ENCODE data around the gene KHDRBS2.

KHDRBS2 gene

GRCh38 chr6:62175195-62175594, 110.8 kb downstream of the KHDRBS2 start:
- no peak for DNase-seq (ENCODE audit: low read depth in 2 of 2)

DNA sequence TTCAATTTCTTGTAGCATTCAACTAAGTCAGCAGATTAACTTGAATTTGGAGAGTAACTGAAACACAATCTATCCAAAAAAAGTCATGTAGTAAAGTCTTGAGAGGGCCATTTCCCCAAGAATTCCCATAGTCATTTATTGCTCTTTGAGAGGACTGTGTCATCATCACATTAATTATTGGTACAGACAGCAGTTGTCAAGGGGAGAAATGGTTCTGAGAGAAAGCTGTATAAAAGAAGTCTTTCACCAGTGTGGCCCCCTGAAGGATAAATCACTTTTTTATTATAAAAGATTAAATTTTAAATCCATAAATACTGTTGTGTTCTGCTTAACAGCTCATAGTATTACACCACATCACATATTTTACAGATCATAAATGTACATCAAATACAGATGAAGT, 111.5 kb downstream of the KHDRBS2 start:
- DNase-seq (ENCODE audit: low read depth in 2 of 2) = no peak

DNA sequence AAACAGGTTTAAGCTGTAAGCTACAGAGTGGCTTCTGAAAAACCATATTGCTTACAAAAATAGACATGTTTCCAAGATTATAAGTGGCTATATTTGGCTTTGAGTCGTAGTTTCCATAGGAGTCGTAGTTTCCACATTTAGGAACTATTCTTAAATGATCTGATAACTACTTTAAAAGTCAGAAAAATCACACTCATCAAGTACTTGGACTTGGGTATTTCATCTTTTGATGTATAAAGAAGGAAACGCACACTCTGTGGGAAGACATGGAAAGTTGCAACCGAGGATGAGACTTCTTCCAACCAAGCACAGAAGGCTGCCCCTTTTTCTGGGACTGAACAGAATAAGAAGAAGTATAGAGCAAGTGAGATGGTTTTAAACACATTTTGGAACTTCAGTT, 118.3 kb downstream of the KHDRBS2 start:
- DNase-seq (ENCODE audit: low read depth in 2 of 2) = no peak

- no peak for DNase-seq (ENCODE audit: low read depth in 2 of 2)
Measured at GRCh38 chr6:62162858-62163257, 123.2 kb downstream of the KHDRBS2 start.

DNA sequence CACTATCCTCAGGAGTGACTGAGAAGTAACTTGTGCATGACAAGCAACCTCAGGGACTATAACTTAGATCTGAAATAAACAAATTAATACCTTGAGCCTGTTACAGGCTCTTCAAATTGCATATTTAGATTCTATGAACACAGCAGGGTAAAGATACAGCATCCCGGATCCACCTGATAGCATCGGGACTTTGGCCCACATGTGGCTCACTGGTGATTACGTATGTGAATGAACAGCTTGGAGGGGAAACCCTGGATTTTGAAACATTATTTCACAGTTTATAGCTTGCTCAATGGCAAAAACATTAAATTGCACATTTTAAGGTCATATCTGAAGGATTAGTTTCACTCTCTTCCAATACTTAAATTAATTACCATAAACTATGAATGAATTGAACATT, 133.2 kb downstream of the KHDRBS2 start:
- DNase-seq (ENCODE audit: low read depth in 2 of 2) = no peak

GRCh38 chr6:62150048-62150663, 135.9 kb downstream of the KHDRBS2 start:
- no peak for DNase-seq (ENCODE audit: low read depth in 2 of 2)

GRCh38 chr6:62146954-62147853, 138.8 kb downstream of the KHDRBS2 start:
- no peak for DNase-seq (ENCODE audit: low read depth in 2 of 2)

DNA sequence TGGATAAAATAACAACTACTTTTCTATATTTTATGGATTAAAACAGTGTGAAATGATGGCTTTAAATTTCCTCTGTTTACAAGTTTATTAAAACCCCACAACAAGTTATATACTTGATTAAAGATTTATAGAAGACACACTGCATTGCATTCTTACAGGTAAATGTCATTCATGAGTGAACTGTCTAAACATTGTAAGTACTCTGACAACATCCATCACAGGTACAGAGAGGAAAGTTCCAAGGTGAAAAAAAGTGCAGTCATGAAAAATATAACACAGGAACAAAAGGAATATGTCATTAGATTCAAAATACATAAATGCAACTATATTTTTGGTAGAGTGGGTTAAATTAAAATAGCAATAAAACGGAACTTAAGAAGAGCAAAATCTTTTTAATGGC, 156.9 kb downstream of the KHDRBS2 start:
- no peak for DNase-seq (ENCODE audit: low read depth in 2 of 2)

DNA sequence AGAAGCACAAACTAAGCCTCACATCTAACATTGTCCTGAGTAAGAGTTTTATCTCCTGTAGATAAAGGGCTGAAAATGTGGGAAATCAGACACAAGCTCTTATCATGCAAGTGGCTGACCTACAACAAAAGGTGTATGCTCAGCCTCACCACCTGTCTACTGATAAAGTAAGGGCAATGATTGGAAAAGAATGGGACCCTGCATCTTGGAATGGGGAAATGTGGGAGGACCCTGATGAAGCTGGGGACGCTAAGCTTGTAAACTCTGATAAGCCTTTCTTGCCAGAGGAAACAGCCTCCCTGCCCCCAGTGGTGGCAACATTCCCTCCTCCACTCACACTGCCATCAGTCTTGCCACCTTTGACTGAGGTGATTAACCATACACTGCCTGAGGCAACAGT, 166.6 kb downstream of the KHDRBS2 start:
- no peak for DNase-seq (ENCODE audit: low read depth in 2 of 2)

DNA sequence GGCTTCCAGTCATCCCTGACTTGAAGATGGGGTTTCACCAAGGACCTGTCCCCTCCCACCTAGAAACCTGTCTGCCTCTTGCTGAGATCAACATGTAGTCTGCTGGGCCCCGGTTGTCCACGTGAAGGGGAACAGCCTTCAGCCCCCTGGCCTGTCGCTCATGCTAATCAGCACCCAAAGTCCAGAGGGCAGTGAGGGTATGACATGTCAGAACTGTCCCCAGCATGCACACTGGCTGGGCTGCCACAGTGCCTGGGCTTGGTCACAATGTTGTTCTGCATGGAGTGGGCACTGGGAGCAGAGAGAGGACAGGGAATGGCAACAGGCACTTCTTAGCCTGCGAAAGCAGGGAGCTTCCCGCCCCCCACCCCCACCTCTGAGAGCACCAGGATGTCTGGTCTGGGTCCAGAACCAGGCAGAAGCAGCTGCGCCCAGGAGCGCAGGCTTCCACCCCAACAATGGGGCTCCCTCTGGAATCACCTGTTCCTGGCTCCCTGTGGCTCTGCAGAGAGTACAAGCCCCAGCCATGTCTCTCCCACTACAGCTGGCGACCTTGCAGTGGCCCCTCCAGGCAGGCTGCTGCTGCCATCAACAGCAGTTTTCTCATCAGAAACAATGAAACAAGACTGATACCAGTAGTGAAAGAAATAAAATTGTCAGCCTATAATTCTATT, 182.7 kb downstream of the KHDRBS2 start:
- DNase-seq (ENCODE audit: low read depth in 2 of 2) = no peak

GRCh38 chr6:62102387-62102786, 183.6 kb downstream of the KHDRBS2 start:
- no peak for DNase-seq (ENCODE audit: low read depth in 2 of 2)

- DNase-seq (ENCODE audit: low read depth in 2 of 2) = no peak
Measured at GRCh38 chr6:62090442-62091229, 195.4 kb downstream of the KHDRBS2 start.

DNA sequence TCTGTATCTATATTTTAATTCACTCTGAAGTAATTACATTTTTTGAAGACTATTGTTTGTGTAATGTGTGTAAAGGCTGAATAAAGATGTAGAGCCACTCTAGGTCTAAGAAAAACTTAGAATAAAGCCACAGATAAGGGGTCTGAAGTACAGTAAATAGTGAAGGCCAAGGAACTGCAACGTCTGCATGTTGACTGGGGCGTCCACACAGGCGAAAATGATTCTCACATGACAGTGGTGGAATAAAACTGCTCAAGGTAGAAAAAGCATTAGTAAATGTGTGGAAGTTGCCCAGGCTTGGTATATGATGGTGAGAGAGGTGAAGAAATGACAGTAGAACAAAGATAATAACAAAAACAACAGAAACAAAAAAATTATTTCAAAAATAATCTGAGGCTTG, 196.2 kb downstream of the KHDRBS2 start:
- DNase-seq (ENCODE audit: low read depth in 2 of 2) = no peak

DNA sequence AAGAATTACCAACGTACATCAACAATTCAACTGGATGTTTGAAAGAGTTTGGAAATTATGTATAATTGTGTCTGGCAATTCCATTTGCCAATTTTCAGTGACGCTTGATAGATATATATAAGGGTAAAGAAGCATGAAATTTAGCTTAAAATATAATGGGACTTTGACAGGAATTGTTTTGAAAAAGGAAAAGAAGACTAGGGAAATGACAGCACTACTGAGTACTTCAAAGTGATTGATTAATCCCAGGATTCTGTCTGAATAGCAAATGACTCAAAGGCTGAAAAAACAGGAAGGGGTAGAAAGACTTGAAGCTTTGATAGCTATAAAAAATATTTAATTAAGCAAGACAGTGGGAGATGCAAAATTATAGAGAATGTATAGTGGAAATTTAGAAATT, 200.0 kb downstream of the KHDRBS2 start:
- no peak for DNase-seq (ENCODE audit: low read depth in 2 of 2)

DNA sequence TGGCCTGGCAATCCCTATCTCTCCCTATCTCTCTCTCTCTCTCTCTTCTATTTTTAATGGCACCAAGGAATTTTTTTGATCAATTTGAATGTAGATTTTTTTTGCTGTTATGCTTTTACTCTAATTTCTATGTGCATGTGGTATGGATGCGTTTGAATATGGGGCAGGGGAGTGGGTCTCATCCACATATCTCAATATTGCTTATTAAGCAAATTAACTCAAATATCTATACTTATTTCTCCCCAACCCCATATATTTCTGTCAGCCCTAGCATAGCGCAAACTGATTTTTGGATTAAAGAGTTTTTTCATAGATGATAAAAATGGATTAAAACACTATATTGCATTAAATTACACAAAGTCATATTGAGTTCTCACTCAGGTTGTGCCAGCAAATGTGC, 210.2 kb downstream of the KHDRBS2 start:
- no peak for DNase-seq (ENCODE audit: low read depth in 2 of 2)

DNA sequence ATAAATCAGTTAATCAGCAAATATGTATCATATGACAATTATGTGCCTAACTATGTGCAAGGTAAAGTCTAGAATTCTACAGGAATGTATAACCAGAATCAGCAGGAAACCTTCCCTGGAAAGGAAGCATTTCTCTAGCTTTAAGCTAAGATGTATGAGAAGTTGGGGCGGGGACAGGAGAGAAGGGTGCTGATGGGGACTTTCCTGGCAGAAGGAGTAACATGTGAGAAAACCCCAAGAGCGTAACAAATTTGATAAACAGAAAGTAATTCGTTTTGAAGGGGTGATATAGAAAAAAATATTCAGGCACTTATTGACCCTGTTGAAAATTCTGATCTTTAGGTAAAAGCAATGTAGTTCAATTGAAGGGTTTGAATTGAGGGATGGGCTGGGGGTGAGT, 226.1 kb downstream of the KHDRBS2 start:
- no peak for DNase-seq (ENCODE audit: low read depth in 2 of 2)

DNA sequence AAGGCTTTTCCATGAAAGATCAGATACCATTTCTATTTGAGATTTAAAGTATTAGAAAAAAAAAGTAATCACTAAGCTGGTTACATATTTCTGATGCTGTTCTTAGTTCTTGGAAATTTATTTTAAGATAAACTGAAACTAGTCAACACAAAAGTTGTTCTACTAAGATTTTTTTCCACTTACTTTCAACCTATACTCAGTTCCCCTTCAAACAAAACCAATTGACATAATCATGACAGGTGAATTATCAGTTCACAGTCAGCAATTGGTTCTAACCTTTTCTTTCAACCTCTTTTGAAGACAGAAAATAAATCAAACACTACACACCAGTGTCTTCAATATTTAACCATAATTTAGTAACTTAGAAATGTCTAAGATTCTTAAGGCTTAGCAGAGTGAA, 228.7 kb downstream of the KHDRBS2 start:
- no peak for DNase-seq (ENCODE audit: low read depth in 2 of 2)

GRCh38 chr6:62045502-62045901, 240.5 kb downstream of the KHDRBS2 start:
- no peak for DNase-seq (ENCODE audit: low read depth in 2 of 2)

DNA sequence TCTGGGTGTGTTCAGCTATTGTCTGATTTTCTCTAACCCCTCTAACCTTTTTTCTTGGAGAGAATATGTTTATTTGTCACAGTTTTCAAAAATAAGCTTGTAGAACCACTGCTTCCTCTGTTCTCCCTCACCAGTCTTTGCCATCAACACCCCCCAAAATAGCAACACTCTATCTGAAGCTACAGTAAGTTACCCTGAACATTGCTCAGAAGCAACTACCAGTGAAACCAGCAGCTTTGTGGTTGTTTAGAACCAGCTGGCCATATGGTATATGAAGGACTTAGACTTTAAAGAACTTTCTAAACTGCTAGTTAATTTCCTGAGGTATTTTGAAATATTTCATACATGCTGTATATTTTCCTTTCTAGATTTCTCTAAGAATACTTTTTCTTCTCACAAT, 242.9 kb downstream of the KHDRBS2 start:
- no peak for DNase-seq (ENCODE audit: low read depth in 2 of 2)

GRCh38 chr6:62042429-62042828, 243.6 kb downstream of the KHDRBS2 start:
- DNase-seq (ENCODE audit: low read depth in 2 of 2) = no peak

DNA sequence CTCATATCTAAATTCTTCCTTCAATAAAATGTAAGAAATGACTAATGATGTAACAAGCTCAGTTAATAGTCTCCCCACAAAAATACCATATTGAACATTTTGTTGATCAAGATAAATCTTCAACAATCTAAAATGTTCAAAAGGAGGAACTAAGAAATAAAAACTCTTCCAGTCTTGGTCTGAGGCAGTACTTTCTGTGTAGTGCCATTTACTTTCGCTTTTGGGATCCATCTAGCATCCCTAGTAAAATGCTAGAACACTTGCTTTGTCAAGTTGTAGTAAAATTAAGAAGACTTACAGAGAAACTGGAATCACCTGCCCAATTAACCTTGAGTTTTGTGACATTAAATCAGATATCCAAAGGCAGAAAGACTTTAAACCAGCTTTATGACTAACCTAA, 246.4 kb downstream of the KHDRBS2 start:
- no peak for DNase-seq (ENCODE audit: low read depth in 2 of 2)

DNA sequence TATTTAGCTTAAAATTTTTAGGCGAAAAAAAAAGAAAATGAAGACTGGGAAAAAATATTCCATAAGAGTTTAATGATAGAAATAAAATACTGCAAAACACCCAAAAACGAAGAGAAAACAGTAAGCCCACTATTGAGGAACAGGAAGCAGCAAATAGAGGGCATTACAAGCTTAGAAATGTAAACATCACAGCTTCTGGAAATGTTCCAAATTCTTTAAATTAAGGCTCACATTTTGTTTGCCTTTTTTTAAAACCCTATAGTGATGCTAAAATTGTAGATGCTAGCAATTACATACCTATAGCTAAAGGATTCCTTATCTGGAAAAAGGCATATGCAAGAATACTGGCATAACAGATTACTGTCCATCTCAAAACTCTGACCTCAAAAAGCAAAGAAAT, 248.6 kb downstream of the KHDRBS2 start:
- no peak for DNase-seq (ENCODE audit: low read depth in 2 of 2)
